Uterus (tissue), 4 donors: Measurements from ENCODE around the gene ERMAP. TPM values are rescaled to one million over a fixed set of nuclear protein-coding genes. Genes with fewer than 3 reads are reported as not detected.

Source experiments
- DNase-seq, 2 donors: peaks; one replicate each; pipeline ENCODE4 v3.0.0-alpha.2; 2019 to 2020
- H3K27ac ChIP-seq, 2 donors: fragments of 200-600 bp; sonication (generic); 1 replicate in 1 of 2; 2 replicates in 1 of 2; pipeline ENCODE4 v1.5.1; 2016 to 2018
- H3K27me3 ChIP-seq, 2 donors: fragments of 200-600 bp; sonication (generic); one replicate each; pipeline ENCODE4 v1.5.1; 2018 to 2019; ENCODE audit warnings: control low read depth in 1 of 2
- H3K36me3 ChIP-seq, 2 donors: fragments of 200-600 bp; sonication (generic); one replicate each; pipeline ENCODE4 v1.5.1; 2019; ENCODE audit warnings: control low read depth in 1 of 2
- H3K4me1 ChIP-seq, 2 donors: fragments of 200-600 bp; sonication (generic); one replicate each; pipeline ENCODE4 v1.5.1; 2018 to 2019; ENCODE audit warnings: control low read depth in 1 of 2
- H3K4me3 ChIP-seq, 2 donors: fragments of 200-600 bp; sonication (generic); 1 replicate in 1 of 2; 2 replicates in 1 of 2; pipeline ENCODE4 v1.5.1; 2018 to 2019; ENCODE audit warnings: mild to moderate bottlenecking in 1 of 2
- H3K9me3 ChIP-seq, 2 donors: fragments of 200-600 bp; sonication (generic); one replicate each; pipeline ENCODE4 v1.5.1; 2019; ENCODE audit warnings: control low read depth in 1 of 2
- POLR2A ChIP-seq, 2 donors: fragments of 450-650 bp; IDR thresholded peaks; one replicate each; pipeline ENCODE4 v1.6.1; 2016; ENCODE audit warnings: antibody characterized with exemption in 2 of 2, mild to moderate bottlenecking in 1 of 2, moderate library complexity in 1 of 2
- intact Hi-C: fragments of 100-400 bp; cut with DNase I; formaldehyde crosslinking; loops from one replicate; pipeline ENCODE4 v1.15.1; 2023; ENCODE audit warnings: low total_unique reads
- total RNA-seq, 4 donors: library from RNA; depleted of rRNA in 3 of 4; stranded (reverse); fragments of >200 nt in 3 of 4; gene quantifications; one replicate each; pipeline versions ENCODE4 v1.1.0 to v1.2.4, GENCODE V29; 2014 to 2023
- TF ChIP-seq, protein P1 (sequence below), 4 experiments: fragments of 200-600 bp in 2 of 4; fragments of 450-650 bp in 2 of 4; sonication (generic) in 2 of 4; IDR thresholded peaks; one replicate each; pipeline ENCODE4 v1.5.1; 2016 to 2019; ENCODE audit warnings: antibody characterized with exemption in 4 of 4, mild to moderate bottlenecking in 2 of 4, moderate library complexity in 1 of 4
- donor health status: DM: yes; HTN: yes; CAD: no.

Gene ERMAP
- total RNA-seq, 4 donors from 2014 or later: 0.59 to 16.0 (median 7.6) TPM

DNA sequence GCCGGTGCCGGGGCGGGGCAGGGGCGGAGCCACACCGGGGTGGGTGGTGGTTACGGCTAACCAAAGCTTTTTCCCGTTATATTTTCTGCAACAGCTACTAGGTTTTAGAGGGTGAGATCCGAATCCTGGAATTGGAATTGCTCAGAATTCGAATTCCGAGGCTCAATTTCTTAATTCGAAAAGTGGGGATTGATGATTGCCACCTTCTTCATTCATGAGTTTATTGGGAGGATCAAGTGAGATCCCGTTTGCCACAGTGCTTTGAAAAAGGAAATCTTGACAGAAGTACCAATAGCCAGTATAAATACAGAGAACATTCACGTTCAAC is 482 bp downstream of the ERMAP start:
- Histone ChIP-seq H3K36me3 (no peaks in the 10 kb centered on the region), H3K4me3 (peak overlapping the region; percentile 64 to 83), H3K27me3 (no peaks in the 10 kb centered on the region), H3K4me1 (peaks cover 0 to 7% of the 10 kb centered on the region in 2 donors), H3K9me3 (no peaks in the 10 kb centered on the region), H3K27ac (peak overlapping the region; percentile 95 to 98)
- TF ChIP-seq, protein P1, sequence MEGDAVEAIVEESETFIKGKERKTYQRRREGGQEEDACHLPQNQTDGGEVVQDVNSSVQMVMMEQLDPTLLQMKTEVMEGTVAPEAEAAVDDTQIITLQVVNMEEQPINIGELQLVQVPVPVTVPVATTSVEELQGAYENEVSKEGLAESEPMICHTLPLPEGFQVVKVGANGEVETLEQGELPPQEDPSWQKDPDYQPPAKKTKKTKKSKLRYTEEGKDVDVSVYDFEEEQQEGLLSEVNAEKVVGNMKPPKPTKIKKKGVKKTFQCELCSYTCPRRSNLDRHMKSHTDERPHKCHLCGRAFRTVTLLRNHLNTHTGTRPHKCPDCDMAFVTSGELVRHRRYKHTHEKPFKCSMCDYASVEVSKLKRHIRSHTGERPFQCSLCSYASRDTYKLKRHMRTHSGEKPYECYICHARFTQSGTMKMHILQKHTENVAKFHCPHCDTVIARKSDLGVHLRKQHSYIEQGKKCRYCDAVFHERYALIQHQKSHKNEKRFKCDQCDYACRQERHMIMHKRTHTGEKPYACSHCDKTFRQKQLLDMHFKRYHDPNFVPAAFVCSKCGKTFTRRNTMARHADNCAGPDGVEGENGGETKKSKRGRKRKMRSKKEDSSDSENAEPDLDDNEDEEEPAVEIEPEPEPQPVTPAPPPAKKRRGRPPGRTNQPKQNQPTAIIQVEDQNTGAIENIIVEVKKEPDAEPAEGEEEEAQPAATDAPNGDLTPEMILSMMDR (IDR thresholded peaks at IDR 0.05): no peak
- no peak for TF ChIP-seq POLR2A (IDR thresholded peaks at IDR 0.05)
- no peak for DNase-seq
- intact Hi-C loops: no loop called here

DNA sequence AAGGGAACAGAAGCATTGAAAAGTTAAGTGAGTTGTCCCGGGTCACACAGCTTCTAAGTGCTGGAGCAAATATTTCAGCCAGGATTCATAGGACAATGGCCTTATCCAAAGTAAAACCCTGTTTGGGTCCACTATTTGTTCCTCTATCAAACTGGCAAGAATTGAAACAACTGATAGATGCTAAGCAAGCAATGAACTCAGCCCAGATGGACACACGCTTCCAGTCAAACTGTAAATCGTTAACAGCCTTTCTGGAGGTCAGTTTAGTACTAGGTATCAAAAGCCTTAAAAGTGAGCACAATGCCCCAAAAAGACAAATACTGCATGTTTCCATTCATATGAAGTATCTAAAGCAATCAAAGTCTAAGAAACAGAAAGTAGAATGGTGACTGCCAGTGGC is 1.1 kb downstream of the ERMAP start:
- Histone ChIP-seq H3K36me3 (no peaks in the 10 kb centered on the region), H3K4me3 (no peak overlapping the region), H3K9me3 (no peaks in the 10 kb centered on the region), H3K27ac (peak overlapping the region; percentile 95 to 98), H3K27me3 (no peaks in the 10 kb centered on the region), H3K4me1 (peaks cover 0 to 7% of the 10 kb centered on the region in 2 donors)
- no peak for TF ChIP-seq POLR2A (IDR thresholded peaks at IDR 0.05)
- TF ChIP-seq, protein P1 (IDR thresholded peaks at IDR 0.05): no peak
- intact Hi-C loops: no loop called here
- DNase-seq: no peak

DNA sequence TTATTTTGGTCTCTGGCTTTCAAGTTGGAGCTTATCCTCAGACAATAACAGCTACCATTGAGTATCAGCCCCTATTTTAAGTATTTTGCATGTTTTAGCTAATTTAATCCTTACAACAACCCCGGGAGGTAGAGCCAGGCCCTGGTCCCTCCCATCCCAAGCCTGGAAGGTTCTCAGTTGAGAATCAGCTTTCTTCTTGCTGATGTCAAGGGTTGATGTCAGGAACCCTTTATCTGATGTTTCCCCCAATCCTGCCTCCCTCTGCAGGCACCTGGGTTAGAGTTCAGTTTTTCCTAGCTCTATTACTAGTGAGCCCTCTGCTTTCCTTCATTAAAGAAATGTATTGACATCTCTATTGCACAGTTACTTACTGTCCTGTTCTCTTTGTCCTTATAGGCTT is 3.9 kb downstream of the ERMAP start:
- Histone ChIP-seq H3K36me3 (no peaks in the 10 kb centered on the region), H3K9me3 (no peaks in the 10 kb centered on the region), H3K4me3 (no peak overlapping the region), H3K27ac (no peak overlapping the region), H3K27me3 (no peaks in the 10 kb centered on the region), H3K4me1 (peaks cover 0 to 3% of the 10 kb centered on the region in 2 donors)
- intact Hi-C loops: no loop called here
- DNase-seq: no peak
- no peak for TF ChIP-seq POLR2A (IDR thresholded peaks at IDR 0.05)
- TF ChIP-seq, protein P1 (IDR thresholded peaks at IDR 0.05): no peak

DNA sequence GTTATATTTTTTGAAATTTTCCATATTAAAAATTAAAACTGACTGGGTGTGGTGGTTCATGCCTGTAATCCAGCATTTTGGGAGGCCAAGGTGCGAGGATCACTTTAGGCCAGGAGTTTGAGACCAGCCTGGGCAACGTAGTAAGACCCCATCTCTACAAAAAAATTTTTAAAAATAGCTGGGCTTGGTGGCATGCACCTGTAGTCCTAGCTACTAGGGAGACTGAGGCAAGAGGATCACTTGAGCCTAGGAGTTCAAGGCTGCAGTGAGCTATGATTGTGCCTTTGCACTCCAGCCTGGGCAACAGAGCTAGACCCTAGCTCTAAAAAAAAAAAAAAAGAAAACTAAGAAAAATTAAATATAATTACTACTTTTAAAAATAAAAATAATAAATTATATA is 4.8 kb downstream of the ERMAP start:
- TF ChIP-seq, protein P1 (IDR thresholded peaks at IDR 0.05): no peak
- no peak for TF ChIP-seq POLR2A (IDR thresholded peaks at IDR 0.05)
- H3K4me1 ChIP-seq: no peaks in the 10 kb centered on the region
- no peak overlapping the region for H3K27ac ChIP-seq
- intact Hi-C loops: no loop called here
- H3K27me3 ChIP-seq: no peaks in the 10 kb centered on the region
- no peak overlapping the region for H3K4me3 ChIP-seq
- DNase-seq: no peak
- no peaks in the 10 kb centered on the region for H3K36me3 ChIP-seq
- H3K9me3 ChIP-seq: no peaks in the 10 kb centered on the region

DNA sequence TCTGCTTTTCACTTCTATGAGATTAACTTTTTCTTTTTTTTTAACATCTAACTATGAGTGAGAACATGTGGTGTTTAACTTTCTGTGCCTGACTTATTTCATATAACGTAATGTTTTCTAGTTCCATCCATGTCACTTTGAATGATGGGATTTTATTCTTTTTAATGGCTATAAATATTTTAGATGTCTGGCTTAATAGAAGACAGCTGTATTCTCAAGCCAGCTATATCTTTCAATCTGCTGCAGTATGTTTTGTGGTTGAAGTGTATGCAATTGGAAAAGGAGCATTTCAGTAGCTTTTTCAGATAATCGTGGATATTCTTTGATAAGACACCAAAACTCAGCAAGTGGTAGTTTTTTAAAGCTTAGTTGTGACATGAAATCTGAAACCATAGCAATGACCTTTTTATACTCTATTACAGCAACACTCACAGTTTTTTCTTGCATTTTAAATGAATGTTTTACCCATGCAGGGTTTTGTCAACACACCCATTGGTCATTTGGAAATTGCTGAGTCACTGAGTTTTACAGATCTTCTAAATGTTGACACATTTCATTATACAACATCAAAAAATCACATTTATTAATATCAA is 6.0 kb downstream of the ERMAP start:
- intact Hi-C loops: no loop called here
- Histone ChIP-seq H3K27me3 (no peaks in the 10 kb centered on the region), H3K27ac (peak overlapping the region in 1 of 2 donors; percentile 1), H3K36me3 (no peaks in the 10 kb centered on the region), H3K4me1 (no peaks in the 10 kb centered on the region), H3K9me3 (no peaks in the 10 kb centered on the region), H3K4me3 (no peak overlapping the region)
- no peak for DNase-seq
- no peak for TF ChIP-seq POLR2A (IDR thresholded peaks at IDR 0.05)
- TF ChIP-seq, protein P1 (IDR thresholded peaks at IDR 0.05): no peak
